SK-N-SH treated with all-trans-retinoic acid at 6 μM for 48 hours (cell line): ENCODE data around the gene ALK.

Experiments used
- ATAC-seq: fragments of 200-7000 bp; cut with Tn5 transposase; 3 replicates; pipeline ENCODE4 v1.9.1; 2020; ENCODE audit warnings: mild to moderate bottlenecking, moderate library complexity
- ARNTL ChIP-seq: fragments of 450-650 bp; formaldehyde crosslinking; IDR thresholded peaks from 2 replicates; pipeline ENCODE4 v1.5.0; 2020; ENCODE audit warnings: low read depth, mild to moderate bottlenecking, moderate library complexity, borderline replicate concordance
- BACH2 ChIP-seq: fragments of 250-450 bp; sonication (Bioruptor Pico); IDR thresholded peaks from 2 replicates; pipeline ENCODE4 v1.9.0; 2021; ENCODE audit warnings: mild to moderate bottlenecking, borderline replicate concordance
- CREB5 ChIP-seq: fragments of 250-450 bp; sonication (Bioruptor Pico); IDR thresholded peaks from 2 replicates; pipeline ENCODE4 v1.5.1; 2020; ENCODE audit warnings: low read depth, mild to moderate bottlenecking, moderate library complexity
- CSDC2 ChIP-seq: fragments of 250-450 bp; sonication (Bioruptor Pico); IDR thresholded peaks from 2 replicates; pipeline ENCODE4 v1.5.0; 2020; ENCODE audit warnings: mild to moderate bottlenecking, moderate library complexity
- CSRNP3 ChIP-seq: fragments of 250-450 bp; sonication (Bioruptor Pico); IDR thresholded peaks from 2 replicates; pipeline ENCODE4 v1.5.1; 2021; ENCODE audit warnings: mild to moderate bottlenecking, moderate library complexity
- ESRRG ChIP-seq: fragments of 250-450 bp; sonication (Bioruptor Pico); IDR thresholded peaks from 2 replicates; pipeline ENCODE4 v1.6.1; 2021; ENCODE audit warnings: mild to moderate bottlenecking
- GLIS3 ChIP-seq: fragments of 250-450 bp; sonication (Bioruptor Pico); IDR thresholded peaks from 2 replicates; pipeline ENCODE4 v1.5.0; 2020; ENCODE audit warnings: mild to moderate bottlenecking, moderate library complexity
- ISL1 ChIP-seq: fragments of 250-450 bp; sonication (Bioruptor Pico); IDR thresholded peaks from 2 replicates; pipeline ENCODE4 v2.1.2; 2022; ENCODE audit warnings: mild to moderate bottlenecking, moderate library complexity
- OSR1 ChIP-seq: fragments of 250-450 bp; sonication (Bioruptor Pico); IDR thresholded peaks from 2 replicates; pipeline ENCODE4 v1.8.0; 2022; ENCODE audit warnings: moderate library complexity, mild to moderate bottlenecking, inconsistent platforms
- PPARA ChIP-seq: fragments of 250-450 bp; sonication (Bioruptor Pico); IDR thresholded peaks from 2 replicates; pipeline ENCODE4 v1.5.0; 2020; ENCODE audit warnings: mild to moderate bottlenecking, borderline replicate concordance
- RARB ChIP-seq: fragments of 250-450 bp; sonication (Bioruptor Pico); IDR thresholded peaks from 2 replicates; pipeline ENCODE4 v1.8.0; 2021; ENCODE audit warnings: mild to moderate bottlenecking, moderate library complexity
- SNAI2 ChIP-seq: fragments of 250-450 bp; sonication (Bioruptor Pico); IDR thresholded peaks from 2 replicates; pipeline ENCODE4 v1.5.0; 2020; ENCODE audit warnings: mild to moderate bottlenecking, moderate library complexity
- TCF4 ChIP-seq: fragments of 250-450 bp; sonication (Bioruptor Pico); IDR thresholded peaks from 2 replicates; pipeline ENCODE4 v1.8.0; 2021; ENCODE audit warnings: mild to moderate bottlenecking, moderate library complexity, borderline replicate concordance
- TOX ChIP-seq: fragments of 250-450 bp; sonication (Bioruptor Pico); IDR thresholded peaks from 2 replicates; pipeline ENCODE4 v1.8.0; 2021; ENCODE audit warnings: mild to moderate bottlenecking, moderate library complexity, borderline replicate concordance
- TSHZ2 ChIP-seq: fragments of 250-450 bp; sonication (Bioruptor Pico); IDR thresholded peaks from 2 replicates; pipeline ENCODE4 v1.5.0; 2020; ENCODE audit warnings: mild to moderate bottlenecking, moderate library complexity
- ZC3H10 ChIP-seq: fragments of 250-450 bp; sonication (Bioruptor Pico); IDR thresholded peaks from 2 replicates; pipeline ENCODE4 v1.5.1; 2021; ENCODE audit warnings: mild to moderate bottlenecking, moderate library complexity
- ZFP3 ChIP-seq: fragments of 250-450 bp; sonication (Bioruptor Pico); IDR thresholded peaks from 2 replicates; pipeline ENCODE4 v1.5.0; 2020; ENCODE audit warnings: mild to moderate bottlenecking, moderate library complexity
- ZFP30 ChIP-seq: fragments of 450-650 bp; formaldehyde crosslinking; IDR thresholded peaks from 2 replicates; pipeline ENCODE4 v1.5.0; 2022; ENCODE audit warnings: mild to moderate bottlenecking, moderate library complexity
- ZNF565 ChIP-seq: fragments of 450-650 bp; formaldehyde crosslinking; conservative IDR thresholded peaks from 2 replicates; pipeline ENCODE4 v1.5.0; 2020; ENCODE audit warnings: low read depth, mild to moderate bottlenecking, moderate library complexity
- ZNF70 ChIP-seq: fragments of 450-650 bp; formaldehyde crosslinking; IDR thresholded peaks from 2 replicates; pipeline ENCODE4 v1.5.0; 2020; ENCODE audit warnings: mild to moderate bottlenecking, moderate library complexity
- ZNF8 ChIP-seq: fragments of 450-650 bp; formaldehyde crosslinking; IDR thresholded peaks from 2 replicates; pipeline ENCODE4 v1.5.0; 2020; ENCODE audit warnings: mild to moderate bottlenecking, moderate library complexity
- TF ChIP-seq, protein P1 (sequence below): fragments of 250-450 bp; sonication (Bioruptor Pico); IDR thresholded peaks from 2 replicates; pipeline ENCODE4 v1.8.0; 2020; ENCODE audit warnings: mild to moderate bottlenecking, moderate library complexity, borderline replicate concordance

Gene ALK

DNA sequence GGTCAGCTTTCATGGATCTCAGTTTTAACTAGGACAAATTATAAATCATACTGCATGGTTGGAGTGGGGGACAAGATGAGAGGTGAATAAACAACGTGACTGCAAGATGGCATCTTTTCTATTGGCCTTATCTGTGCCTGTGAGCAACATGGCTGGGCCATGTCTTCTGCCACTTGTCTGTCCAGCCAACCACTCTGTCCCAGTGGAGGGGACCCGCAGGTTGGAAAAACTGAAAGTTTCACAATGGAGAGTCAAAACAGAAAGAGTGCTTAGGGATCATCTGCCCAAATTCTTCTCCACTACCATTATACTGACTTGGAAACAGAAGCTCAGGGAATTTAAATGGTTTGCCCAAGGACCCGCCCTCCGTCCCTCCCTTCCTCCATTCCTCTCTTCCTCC is 104.1 kb downstream of the ALK start:
- ATAC-seq, result no peak
- TF ChIP-seq CSDC2 (CRISPR knock-in tag) (no peak), ZC3H10 (CRISPR knock-in tag) (no peak)
- TF ChIP-seq, all 23 proteins: peak for 0

- TF ChIP-seq RARB (CRISPR knock-in tag) (no peak), ZNF8 (CRISPR knock-in tag) (no peak), ISL1 (no peak), ZC3H10 (CRISPR knock-in tag) (no peak), GLIS3 (CRISPR knock-in tag) (no peak), OSR1 (CRISPR knock-in tag) (no peak), SNAI2 (no peak), ZFP30 (no peak), PPARA (CRISPR knock-in tag) (no peak), TCF4 (CRISPR knock-in tag) (no peak)
- TF ChIP-seq, protein P1, sequence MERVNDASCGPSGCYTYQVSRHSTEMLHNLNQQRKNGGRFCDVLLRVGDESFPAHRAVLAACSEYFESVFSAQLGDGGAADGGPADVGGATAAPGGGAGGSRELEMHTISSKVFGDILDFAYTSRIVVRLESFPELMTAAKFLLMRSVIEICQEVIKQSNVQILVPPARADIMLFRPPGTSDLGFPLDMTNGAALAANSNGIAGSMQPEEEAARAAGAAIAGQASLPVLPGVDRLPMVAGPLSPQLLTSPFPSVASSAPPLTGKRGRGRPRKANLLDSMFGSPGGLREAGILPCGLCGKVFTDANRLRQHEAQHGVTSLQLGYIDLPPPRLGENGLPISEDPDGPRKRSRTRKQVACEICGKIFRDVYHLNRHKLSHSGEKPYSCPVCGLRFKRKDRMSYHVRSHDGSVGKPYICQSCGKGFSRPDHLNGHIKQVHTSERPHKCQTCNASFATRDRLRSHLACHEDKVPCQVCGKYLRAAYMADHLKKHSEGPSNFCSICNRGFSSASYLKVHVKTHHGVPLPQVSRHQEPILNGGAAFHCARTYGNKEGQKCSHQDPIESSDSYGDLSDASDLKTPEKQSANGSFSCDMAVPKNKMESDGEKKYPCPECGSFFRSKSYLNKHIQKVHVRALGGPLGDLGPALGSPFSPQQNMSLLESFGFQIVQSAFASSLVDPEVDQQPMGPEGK (CRISPR knock-in tag), result no peak
- no peak for ATAC-seq
Measured at GRCh38 chr2:29816651-29817050, 104.7 kb downstream of the ALK start.

DNA sequence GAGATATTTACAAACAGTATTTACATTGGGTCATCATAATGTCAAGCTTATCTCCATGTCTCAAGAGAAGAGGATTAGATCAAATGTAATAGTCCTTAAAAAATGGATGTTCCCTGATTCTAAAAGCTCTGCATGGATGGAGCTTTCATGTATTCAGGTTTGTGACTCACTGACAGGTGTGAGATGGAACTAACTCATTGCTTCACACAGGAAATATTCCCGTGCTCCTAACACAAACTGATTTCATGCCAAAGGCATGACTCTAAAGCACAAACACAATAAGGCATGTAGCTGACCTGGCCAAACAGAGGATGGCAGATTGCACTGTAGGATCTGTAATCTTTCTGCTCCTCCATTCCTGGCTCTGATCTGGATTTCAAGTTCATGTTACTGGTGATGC is 110.0 kb downstream of the ALK start:
- TF ChIP-seq PPARA (CRISPR knock-in tag) (no peak), ARNTL (CRISPR knock-in tag) (no peak), ZFP30 (no peak), TCF4 (CRISPR knock-in tag) (no peak), CREB5 (CRISPR knock-in tag) (no peak), OSR1 (CRISPR knock-in tag) (no peak), CSRNP3 (CRISPR knock-in tag) (no peak), ZC3H10 (CRISPR knock-in tag) (no peak), ESRRG (CRISPR knock-in tag) (no peak), RARB (CRISPR knock-in tag) (no peak), ISL1 (no peak), ZFP3 (CRISPR knock-in tag) (no peak), ZNF70 (no peak), ZNF565 (CRISPR knock-in tag) (no peak), CSDC2 (CRISPR knock-in tag) (no peak), TSHZ2 (no peak), BACH2 (no peak), SNAI2 (no peak), TOX (CRISPR knock-in tag) (no peak)
- TF ChIP-seq, protein P1 (CRISPR knock-in tag), result no peak
- no peak for ATAC-seq
